Liver (tissue), 9 donors: ENCODE results near the gene FNDC7. TPM values are rescaled to one million over a fixed set of nuclear protein-coding genes. Genes with fewer than 3 reads are reported as not detected.
"Not testable (repeated sequence)": the region's sequence is repeated elsewhere in the genome, so short reads cannot be mapped to it uniquely, and the experiment has no call there.

Experiments
- DNase-seq: peaks from one replicate; pipeline ENCODE4 v3.0.0-alpha.2; 2017; ENCODE audit warnings: low spot score
- H3K27ac ChIP-seq, 2 donors: one replicate each; pipeline ENCODE4 v1.7.0; 2013; ENCODE audit warnings: inconsistent platforms in 2 of 2, low read length in 2 of 2, control low read depth in 1 of 2, low read depth in 1 of 2, mild to moderate bottlenecking in 1 of 2
- H3K27me3 ChIP-seq, 4 donors: one replicate each; pipeline versions ENCODE4 v1.6.1 to v1.7.0; 2013; ENCODE audit warnings: low read length in 3 of 4, inconsistent platforms in 1 of 4, mild to moderate bottlenecking in 1 of 4, moderate library complexity in 1 of 4; ENCODE audit not compliant: control insufficient read depth in 4 of 4, insufficient read depth in 4 of 4
- H3K36me3 ChIP-seq, 4 donors: one replicate each; pipeline versions ENCODE4 v1.6.1 to v1.7.0; 2013; ENCODE audit warnings: low read length in 3 of 4, mild to moderate bottlenecking in 3 of 4, low read depth in 1 of 4, moderate library complexity in 1 of 4; ENCODE audit not compliant: control insufficient read depth in 4 of 4, insufficient read depth in 3 of 4
- H3K4me1 ChIP-seq, 4 donors: one replicate each; pipeline versions ENCODE4 v1.6.1 to v1.7.0; 2013; ENCODE audit warnings: low read length in 3 of 4, mild to moderate bottlenecking in 3 of 4, moderate library complexity in 1 of 4; ENCODE audit not compliant: control insufficient read depth in 4 of 4, insufficient read depth in 4 of 4
- H3K4me3 ChIP-seq, 3 donors: one replicate each; pipeline versions ENCODE4 v1.6.1 to v1.7.0; 2013; ENCODE audit warnings: low read length in 3 of 3, control low read depth in 1 of 3, low read depth in 1 of 3, mild to moderate bottlenecking in 1 of 3
- H3K9ac ChIP-seq, 2 donors: one replicate each; pipeline ENCODE4 v1.7.0; 2013; ENCODE audit warnings: low read length in 2 of 2, mild to moderate bottlenecking in 2 of 2, moderate library complexity in 2 of 2, control low read depth in 1 of 2, low read depth in 1 of 2
- H3K9me3 ChIP-seq, 4 donors: one replicate each; pipeline versions ENCODE4 v1.6.1 to v1.7.0; 2013; ENCODE audit warnings: low read length in 3 of 4; ENCODE audit not compliant: control insufficient read depth in 4 of 4
- ATF3 ChIP-seq: IDR thresholded peaks from 2 replicates; pipeline ENCODE4 v1.6.1; 2016; ENCODE audit warnings: antibody characterized with exemption
- CTCF ChIP-seq: fragments of 150-350 bp; IDR thresholded peaks from 2 replicates; pipeline ENCODE4 v1.5.1; 2017; ENCODE audit warnings: improper control_type of control experiment, low read depth, low read length; ENCODE audit not compliant: missing input control
- EGR1 ChIP-seq, 2 donors: IDR thresholded peaks; 2 replicates each; pipeline ENCODE4 v1.6.1; 2016 to 2018; ENCODE audit warnings: antibody characterized with exemption in 2 of 2, low read depth in 2 of 2
- FOXA1 ChIP-seq: IDR thresholded peaks from 2 replicates; pipeline ENCODE4 v1.6.1; 2016; ENCODE audit warnings: antibody characterized with exemption
- FOXA2 ChIP-seq: IDR thresholded peaks from 2 replicates; pipeline ENCODE4 v1.6.1; 2016; ENCODE audit warnings: antibody characterized with exemption
- GABPA ChIP-seq, 2 donors: IDR thresholded peaks in 1 of 2; conservative IDR thresholded peaks in 1 of 2; 2 replicates each; pipeline ENCODE4 v1.6.1; 2016; ENCODE audit warnings: antibody characterized with exemption in 2 of 2, mild to moderate bottlenecking in 1 of 2, moderate library complexity in 1 of 2
- HNF4A ChIP-seq, 2 donors: conservative IDR thresholded peaks; 2 replicates each; pipeline ENCODE4 v1.6.1; 2016; ENCODE audit warnings: antibody characterized with exemption in 2 of 2, mild to moderate bottlenecking in 2 of 2
- HNF4G ChIP-seq: IDR thresholded peaks from 2 replicates; pipeline ENCODE4 v1.6.1; 2016; ENCODE audit warnings: antibody characterized with exemption
- JUND ChIP-seq, 2 donors: IDR thresholded peaks; 2 replicates each; pipeline ENCODE4 v1.6.1; 2016; ENCODE audit warnings: antibody characterized with exemption in 2 of 2
- MAX ChIP-seq: IDR thresholded peaks from 2 replicates; pipeline ENCODE4 v1.6.1; 2016; ENCODE audit warnings: antibody characterized with exemption
- NR2F2 ChIP-seq: IDR thresholded peaks from 2 replicates; pipeline ENCODE4 v1.6.1; 2016; ENCODE audit warnings: antibody characterized with exemption
- RAD21 ChIP-seq, 2 donors: IDR thresholded peaks; 2 replicates each; pipeline ENCODE4 v1.6.1; 2016; ENCODE audit warnings: antibody characterized with exemption in 2 of 2, mild to moderate bottlenecking in 2 of 2
- REST ChIP-seq: IDR thresholded peaks from 2 replicates; pipeline ENCODE4 v1.6.1; 2016; ENCODE audit warnings: antibody characterized with exemption, mild to moderate bottlenecking
- RXRA ChIP-seq, 2 donors: IDR thresholded peaks; 2 replicates each; pipeline ENCODE4 v1.6.1; 2017 to 2018; ENCODE audit warnings: antibody characterized with exemption in 2 of 2, mild to moderate bottlenecking in 1 of 2
- SP1 ChIP-seq: IDR thresholded peaks from 2 replicates; pipeline ENCODE4 v1.6.1; 2018; ENCODE audit warnings: antibody characterized with exemption, mild to moderate bottlenecking
- TAF1 ChIP-seq: conservative IDR thresholded peaks from 2 replicates; pipeline ENCODE4 v1.6.1; 2016; ENCODE audit warnings: antibody characterized with exemption, mild to moderate bottlenecking
- YY1 ChIP-seq: IDR thresholded peaks from 2 replicates; pipeline ENCODE4 v1.6.1; 2016; ENCODE audit warnings: antibody characterized with exemption, mild to moderate bottlenecking
- ZBTB33 ChIP-seq: IDR thresholded peaks from 2 replicates; pipeline ENCODE4 v1.6.1; 2016; ENCODE audit warnings: antibody characterized with exemption
- WGBS: extraction: QIAGEN DNeasy Blood & Tissue Kit; methylation state at CpG from one replicate; pipeline ENCODE4 v1.1.7; 2013; 5-methylcytosine and 5-hydroxymethylcytosine counted together
- polyA plus RNA-seq, 2 donors: library from polyadenylated mRNA; stranded (reverse) in 1 of 2; unstranded in 1 of 2; fragments of 200-250 nt in 1 of 2; fragments of >200 nt in 1 of 2; fragmentation: Nextera tagmentation in 1 of 2; extraction: Ambion mirVana in 1 of 2; gene quantifications; one replicate each; pipeline versions ENCODE4 v1.2.1 to v1.2.3, GENCODE V29; 2013 to 2015
- total RNA-seq, 2 donors: library from RNA; depleted of rRNA; stranded (reverse); fragments of >200 nt; gene quantifications; one replicate each; pipeline ENCODE4 v1.2.3, GENCODE V29; 2014
- donor health status: healthy.
- donor health status: healthy.
- donor health status: healthy.
- donor health status: healthy.
- donor health status: healthy.

The FNDC7 gene
- total and polyA plus RNA-seq, 4 donors: not detected

- no peak for TF ChIP-seq REST
These were observed 11.4 kb upstream of the FNDC7 start (continued) for GRCh38 chr1:108701176-108701849.

- H3K27ac ChIP-seq, H3K4me1 ChIP-seq, DNase-seq, H3K27me3 ChIP-seq, H3K4me3 ChIP-seq, H3K9ac ChIP-seq, H3K9me3 ChIP-seq: not testable (repeated sequence)
- 95% methylated on average over 6 of the region's 6 CpGs for WGBS
- peaks cover 2 to 43% (median 36%) of the 10 kb centered on the region in 4 donors for H3K36me3 ChIP-seq
These were observed 10.6 kb upstream of the FNDC7 start for GRCh38 chr1:108702109-108702508.

DNA sequence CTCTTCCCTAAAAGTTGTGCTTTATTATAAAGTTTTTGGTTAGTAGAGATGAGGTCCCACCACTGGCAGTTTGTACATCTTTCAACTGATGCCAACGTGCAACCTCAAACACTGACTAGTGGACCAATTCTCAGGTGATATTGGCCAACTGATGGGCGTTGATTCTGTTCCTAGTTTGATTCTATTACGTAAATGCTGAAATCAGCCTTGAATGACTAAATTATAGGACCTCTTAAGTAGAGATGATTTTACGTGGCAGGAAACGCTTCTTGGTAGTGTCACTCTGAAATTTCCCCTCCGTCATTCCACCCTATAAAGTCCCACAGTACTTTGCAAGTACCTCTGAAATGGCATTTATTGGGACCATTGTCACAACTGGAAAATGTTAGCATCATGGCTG, 8.8 kb upstream of the FNDC7 start:
- Histone ChIP-seq H3K4me1 (no peaks in the 10 kb centered on the region), H3K4me3 (no peak overlapping the region), H3K9ac (no peak overlapping the region), H3K36me3 (peaks cover 0 to 25% (median 19%) of the 10 kb centered on the region in 4 donors), H3K27ac (no peak overlapping the region), H3K27me3 (no peaks in the 10 kb centered on the region), H3K9me3 (no peaks in the 10 kb centered on the region)
- 69% methylated on average over 6 of the region's 6 CpGs for WGBS
- TF ChIP-seq JUND (IDR thresholded peaks at IDR 0.05) (no peak), CTCF (no peak), RXRA (IDR thresholded peaks at IDR 0.05) (no peak), ZBTB33 (no peak), FOXA1 (no peak), TAF1 (no peak), NR2F2 (no peak), MAX (no peak), ATF3 (no peak), HNF4A (conservative IDR thresholded peaks at IDR 0.05) (no peak), SP1 (no peak), HNF4G (no peak), GABPA (IDR thresholded peaks at IDR 0.05 in 1 of 2, conservative IDR thresholded peaks at IDR 0.05 in 1 of 2) (no peak), EGR1 (IDR thresholded peaks at IDR 0.05; ENCODE audit: low read depth in 2 of 2) (no peak), YY1 (no peak), REST (no peak), FOXA2 (no peak), RAD21 (IDR thresholded peaks at IDR 0.05) (no peak)
- no peak for DNase-seq
